Mammary epithelial cell (primary cell): ENCODE measurements around the gene TRAPPC8.

Experiments used
- EZH2 ChIP-seq: IDR thresholded peaks from 2 replicates; pipeline ENCODE4 v1.6.1; 2012; ENCODE audit warnings: low read length, inconsistent platforms, borderline replicate concordance
- TF ChIP-seq, protein P1 (sequence below), 2 donors: IDR thresholded peaks in 1 of 2; conservative IDR thresholded peaks in 1 of 2; 2 replicates each; pipeline ENCODE4 v1.5.1; 2011 to 2012; ENCODE audit warnings: inconsistent platforms in 2 of 2, low read length in 2 of 2, mild to moderate bottlenecking in 2 of 2, control low read depth in 1 of 2, low read depth in 1 of 2; ENCODE audit not compliant: insufficient read depth in 1 of 2; ENCODE audit errors: extremely low read depth in 1 of 2

DNA sequence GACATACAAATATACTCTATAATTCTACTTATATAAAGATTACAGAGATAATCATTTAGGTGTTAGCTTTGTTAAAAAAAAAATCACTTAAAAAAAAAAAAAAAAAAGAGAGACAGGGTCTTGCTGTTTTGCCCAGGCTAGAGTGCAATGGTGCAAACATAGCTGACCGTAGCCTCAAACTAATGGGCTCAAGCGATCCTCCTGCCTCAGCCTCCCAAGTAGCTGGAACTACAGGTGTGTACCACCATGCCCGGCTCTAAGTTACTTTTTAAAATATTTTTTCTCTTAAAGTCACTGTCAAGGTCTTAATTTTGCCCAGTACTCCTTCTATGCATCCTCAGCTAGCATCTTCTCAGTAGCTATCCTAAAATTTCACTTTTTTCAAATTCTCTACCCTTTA lies 105.0 kb downstream of the TRAPPC8 start:
- TF ChIP-seq, protein P1, sequence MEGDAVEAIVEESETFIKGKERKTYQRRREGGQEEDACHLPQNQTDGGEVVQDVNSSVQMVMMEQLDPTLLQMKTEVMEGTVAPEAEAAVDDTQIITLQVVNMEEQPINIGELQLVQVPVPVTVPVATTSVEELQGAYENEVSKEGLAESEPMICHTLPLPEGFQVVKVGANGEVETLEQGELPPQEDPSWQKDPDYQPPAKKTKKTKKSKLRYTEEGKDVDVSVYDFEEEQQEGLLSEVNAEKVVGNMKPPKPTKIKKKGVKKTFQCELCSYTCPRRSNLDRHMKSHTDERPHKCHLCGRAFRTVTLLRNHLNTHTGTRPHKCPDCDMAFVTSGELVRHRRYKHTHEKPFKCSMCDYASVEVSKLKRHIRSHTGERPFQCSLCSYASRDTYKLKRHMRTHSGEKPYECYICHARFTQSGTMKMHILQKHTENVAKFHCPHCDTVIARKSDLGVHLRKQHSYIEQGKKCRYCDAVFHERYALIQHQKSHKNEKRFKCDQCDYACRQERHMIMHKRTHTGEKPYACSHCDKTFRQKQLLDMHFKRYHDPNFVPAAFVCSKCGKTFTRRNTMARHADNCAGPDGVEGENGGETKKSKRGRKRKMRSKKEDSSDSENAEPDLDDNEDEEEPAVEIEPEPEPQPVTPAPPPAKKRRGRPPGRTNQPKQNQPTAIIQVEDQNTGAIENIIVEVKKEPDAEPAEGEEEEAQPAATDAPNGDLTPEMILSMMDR (conservative IDR thresholded peaks at IDR 0.05 in 1 of 2, IDR thresholded peaks at IDR 0.05 in 1 of 2; ENCODE audit: extremely low read depth in 1 of 2, insufficient read depth in 1 of 2, low read depth in 1 of 2, low read length in 2 of 2), result no peak
- TF ChIP-seq EZH2, result no peak
